ENCODE data around the gene TASL.

DNA sequence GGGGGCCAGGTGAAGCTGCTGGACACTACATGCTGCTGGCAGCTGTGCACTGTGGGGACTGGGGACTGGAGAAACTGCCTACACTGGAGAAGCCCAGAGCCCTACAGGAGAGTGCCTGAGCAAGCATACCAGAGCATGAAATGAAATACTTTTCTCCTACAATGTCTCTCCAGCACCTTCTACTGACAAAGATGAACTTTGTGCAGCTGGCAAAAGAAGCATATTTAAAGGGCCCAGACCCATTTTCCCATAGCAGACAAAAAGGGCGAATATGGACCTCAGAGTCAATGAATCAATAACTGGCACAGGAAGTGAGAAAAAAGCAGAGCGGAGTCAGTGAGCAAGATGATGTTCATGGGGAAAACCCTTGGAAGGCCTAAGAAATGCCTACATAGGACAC lies 44.8 kb upstream of the TASL start:
- TF ChIP-seq ZNF114 (tag by site-specific recombination; IDR thresholded peaks at IDR 0.05) (no peak), GLI4 (tag by site-specific recombination; IDR thresholded peaks at IDR 0.05) (no peak), GLI2 (tag by site-specific recombination; IDR thresholded peaks at IDR 0.05; ENCODE audit: borderline replicate concordance, low read depth) (no peak), REPIN1 (tag by site-specific recombination; IDR thresholded peaks at IDR 0.05; ENCODE audit: low read depth) (no peak), ZBTB1 (tag by site-specific recombination; IDR thresholded peaks at IDR 0.05) (no peak)
- TF ChIP-seq, protein P1, sequence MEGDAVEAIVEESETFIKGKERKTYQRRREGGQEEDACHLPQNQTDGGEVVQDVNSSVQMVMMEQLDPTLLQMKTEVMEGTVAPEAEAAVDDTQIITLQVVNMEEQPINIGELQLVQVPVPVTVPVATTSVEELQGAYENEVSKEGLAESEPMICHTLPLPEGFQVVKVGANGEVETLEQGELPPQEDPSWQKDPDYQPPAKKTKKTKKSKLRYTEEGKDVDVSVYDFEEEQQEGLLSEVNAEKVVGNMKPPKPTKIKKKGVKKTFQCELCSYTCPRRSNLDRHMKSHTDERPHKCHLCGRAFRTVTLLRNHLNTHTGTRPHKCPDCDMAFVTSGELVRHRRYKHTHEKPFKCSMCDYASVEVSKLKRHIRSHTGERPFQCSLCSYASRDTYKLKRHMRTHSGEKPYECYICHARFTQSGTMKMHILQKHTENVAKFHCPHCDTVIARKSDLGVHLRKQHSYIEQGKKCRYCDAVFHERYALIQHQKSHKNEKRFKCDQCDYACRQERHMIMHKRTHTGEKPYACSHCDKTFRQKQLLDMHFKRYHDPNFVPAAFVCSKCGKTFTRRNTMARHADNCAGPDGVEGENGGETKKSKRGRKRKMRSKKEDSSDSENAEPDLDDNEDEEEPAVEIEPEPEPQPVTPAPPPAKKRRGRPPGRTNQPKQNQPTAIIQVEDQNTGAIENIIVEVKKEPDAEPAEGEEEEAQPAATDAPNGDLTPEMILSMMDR (tag by site-specific recombination; IDR thresholded peaks at IDR 0.05), result no peak
- TF ChIP-seq, protein P2, sequence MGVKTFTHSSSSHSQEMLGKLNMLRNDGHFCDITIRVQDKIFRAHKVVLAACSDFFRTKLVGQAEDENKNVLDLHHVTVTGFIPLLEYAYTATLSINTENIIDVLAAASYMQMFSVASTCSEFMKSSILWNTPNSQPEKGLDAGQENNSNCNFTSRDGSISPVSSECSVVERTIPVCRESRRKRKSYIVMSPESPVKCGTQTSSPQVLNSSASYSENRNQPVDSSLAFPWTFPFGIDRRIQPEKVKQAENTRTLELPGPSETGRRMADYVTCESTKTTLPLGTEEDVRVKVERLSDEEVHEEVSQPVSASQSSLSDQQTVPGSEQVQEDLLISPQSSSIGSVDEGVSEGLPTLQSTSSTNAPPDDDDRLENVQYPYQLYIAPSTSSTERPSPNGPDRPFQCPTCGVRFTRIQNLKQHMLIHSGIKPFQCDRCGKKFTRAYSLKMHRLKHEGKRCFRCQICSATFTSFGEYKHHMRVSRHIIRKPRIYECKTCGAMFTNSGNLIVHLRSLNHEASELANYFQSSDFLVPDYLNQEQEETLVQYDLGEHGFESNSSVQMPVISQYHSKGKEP (tag by site-specific recombination; IDR thresholded peaks at IDR 0.05), result no peak

Measured in HEK293 (cell line).